Muscle layer of duodenum (tissue), 2 donors: ENCODE measurements around the gene ZNF341.

Experiments used
- H3K27ac ChIP-seq: one replicate; pipeline ENCODE4 v1.7.0; 2013; ENCODE audit warnings: mild to moderate bottlenecking, low read length
- H3K27me3 ChIP-seq: one replicate; pipeline ENCODE4 v1.7.0; 2013; ENCODE audit warnings: low read depth, mild to moderate bottlenecking, control low read depth, low read length
- H3K36me3 ChIP-seq, 2 donors: one replicate each; pipeline ENCODE4 v1.7.0; 2013; ENCODE audit warnings: low read length in 2 of 2, control low read depth in 1 of 2, mild to moderate bottlenecking in 1 of 2; ENCODE audit not compliant: insufficient read depth in 2 of 2, control insufficient read depth in 1 of 2
- H3K4me1 ChIP-seq, 2 donors: one replicate each; pipeline ENCODE4 v1.7.0; 2013; ENCODE audit warnings: low read length in 2 of 2, mild to moderate bottlenecking in 2 of 2, control low read depth in 1 of 2, moderate library complexity in 1 of 2; ENCODE audit not compliant: insufficient read depth in 2 of 2, control insufficient read depth in 1 of 2
- H3K4me3 ChIP-seq, 2 donors: one replicate each; pipeline ENCODE4 v1.7.0; 2013; ENCODE audit warnings: low read length in 2 of 2, low read depth in 1 of 2, mild to moderate bottlenecking in 1 of 2
- H3K9me3 ChIP-seq, 2 donors: one replicate each; pipeline ENCODE4 v1.7.0; 2013; ENCODE audit warnings: low read length in 2 of 2, control low read depth in 1 of 2, mild to moderate bottlenecking in 1 of 2; ENCODE audit not compliant: control insufficient read depth in 1 of 2
- donor health status: healthy.

The ZNF341 gene

GRCh38 chr20:33757046-33757445 lies 25.2 kb downstream of the ZNF341 start:
- Histone ChIP-seq H3K4me1 (no peaks in the 10 kb centered on the region), H3K27ac (no peak overlapping the region), H3K27me3 (no peaks in the 10 kb centered on the region), H3K4me3 (no peak overlapping the region), H3K9me3 (peaks cover 5% of the 10 kb centered on the region in 2 donors), H3K36me3 (peaks cover 26 to 62% of the 10 kb centered on the region in 2 donors)

GRCh38 chr20:33757458-33757857 lies 25.7 kb downstream of the ZNF341 start:
- no peaks in the 10 kb centered on the region for H3K27me3 ChIP-seq
- no peak overlapping the region for H3K4me3 ChIP-seq
- no peaks in the 10 kb centered on the region for H3K4me1 ChIP-seq
- H3K9me3 ChIP-seq: peaks cover 5% of the 10 kb centered on the region in 2 donors
- peaks cover 26 to 59% of the 10 kb centered on the region in 2 donors for H3K36me3 ChIP-seq
- no peak overlapping the region for H3K27ac ChIP-seq

- Histone ChIP-seq H3K27me3 (no peaks in the 10 kb centered on the region), H3K36me3 (peaks cover 11 to 40% of the 10 kb centered on the region in 2 donors), H3K4me3 (no peak overlapping the region), H3K9me3 (peaks cover 5% of the 10 kb centered on the region in 2 donors), H3K4me1 (no peaks in the 10 kb centered on the region), H3K27ac (no peak overlapping the region)
Measured at GRCh38 chr20:33761698-33762250, 30.0 kb downstream of the ZNF341 start.

- peaks cover 8 to 24% of the 10 kb centered on the region in 2 donors for H3K36me3 ChIP-seq
Measured at GRCh38 chr20:33765099-33765498, 33.3 kb downstream of the ZNF341 start.

GRCh38 chr20:33765592-33765991 lies 33.8 kb downstream of the ZNF341 start:
- Histone ChIP-seq H3K27ac (no peak overlapping the region), H3K4me3 (no peak overlapping the region), H3K36me3 (peaks cover 8 to 24% of the 10 kb centered on the region in 2 donors), H3K4me1 (no peaks in the 10 kb centered on the region), H3K9me3 (no peaks in the 10 kb centered on the region), H3K27me3 (no peaks in the 10 kb centered on the region)

More at GRCh38 chr20:33765099-33765498, 33.3 kb downstream of the ZNF341 start:
- Histone ChIP-seq H3K27ac (no peak overlapping the region), H3K9me3 (no peaks in the 10 kb centered on the region), H3K27me3 (no peaks in the 10 kb centered on the region), H3K4me3 (no peak overlapping the region), H3K4me1 (no peaks in the 10 kb centered on the region)

- Histone ChIP-seq H3K36me3 (peaks cover 8 to 20% of the 10 kb centered on the region in 2 donors), H3K4me3 (no peak overlapping the region), H3K27ac (no peak overlapping the region)
Measured at GRCh38 chr20:33766686-33767085, 34.9 kb downstream of the ZNF341 start.

GRCh38 chr20:33767777-33768138 lies 36.0 kb downstream of the ZNF341 start:
- Histone ChIP-seq H3K4me3 (no peak overlapping the region), H3K27ac (no peak overlapping the region), H3K9me3 (no peaks in the 10 kb centered on the region), H3K36me3 (peaks cover 10 to 16% of the 10 kb centered on the region in 2 donors), H3K27me3 (no peaks in the 10 kb centered on the region), H3K4me1 (no peaks in the 10 kb centered on the region)

More at GRCh38 chr20:33766686-33767085, 34.9 kb downstream of the ZNF341 start:
- Histone ChIP-seq H3K4me1 (no peaks in the 10 kb centered on the region), H3K27me3 (no peaks in the 10 kb centered on the region), H3K9me3 (no peaks in the 10 kb centered on the region)

GRCh38 chr20:33769043-33769442 lies 37.2 kb downstream of the ZNF341 start:
- H3K9me3 ChIP-seq: no peaks in the 10 kb centered on the region
- peaks cover 10 to 16% of the 10 kb centered on the region in 2 donors for H3K36me3 ChIP-seq
- no peaks in the 10 kb centered on the region for H3K4me1 ChIP-seq
- H3K4me3 ChIP-seq: no peak overlapping the region
- no peak overlapping the region for H3K27ac ChIP-seq
- no peaks in the 10 kb centered on the region for H3K27me3 ChIP-seq

- Histone ChIP-seq H3K36me3 (peaks cover 10 to 16% of the 10 kb centered on the region in 2 donors), H3K27me3 (no peaks in the 10 kb centered on the region), H3K9me3 (no peaks in the 10 kb centered on the region), H3K4me3 (no peak overlapping the region), H3K4me1 (no peaks in the 10 kb centered on the region), H3K27ac (no peak overlapping the region)
Measured at GRCh38 chr20:33770005-33770404, 38.2 kb downstream of the ZNF341 start.

- H3K9me3 ChIP-seq: no peaks in the 10 kb centered on the region
- H3K4me1 ChIP-seq: no peaks in the 10 kb centered on the region
- H3K27ac ChIP-seq: no peak overlapping the region
- no peak overlapping the region for H3K4me3 ChIP-seq
- no peaks in the 10 kb centered on the region for H3K27me3 ChIP-seq
- peaks cover 8 to 11% of the 10 kb centered on the region in 2 donors for H3K36me3 ChIP-seq
Measured at GRCh38 chr20:33771938-33772337, 40.1 kb downstream of the ZNF341 start.

- H3K36me3 ChIP-seq: peaks cover 5 to 6% of the 10 kb centered on the region in 2 donors
- H3K4me1 ChIP-seq: no peaks in the 10 kb centered on the region
Measured at GRCh38 chr20:33772439-33772838, 40.6 kb downstream of the ZNF341 start.

More at GRCh38 chr20:33772439-33772838, 40.6 kb downstream of the ZNF341 start:
- Histone ChIP-seq H3K9me3 (no peaks in the 10 kb centered on the region), H3K27ac (no peak overlapping the region), H3K4me3 (no peak overlapping the region), H3K27me3 (no peaks in the 10 kb centered on the region)
